Measurements from ENCODE around the gene HAUS3. TPM values are rescaled to one million over a fixed set of nuclear protein-coding genes. Genes with fewer than 3 reads are reported as not detected.

HAUS3 gene
- total and polyA plus RNA-seq, 2 of the 13 experiments (the other 11 are each of a cell fraction or from before 2014, with no cell fraction given), result 3.9 to 12.6 TPM

DNA sequence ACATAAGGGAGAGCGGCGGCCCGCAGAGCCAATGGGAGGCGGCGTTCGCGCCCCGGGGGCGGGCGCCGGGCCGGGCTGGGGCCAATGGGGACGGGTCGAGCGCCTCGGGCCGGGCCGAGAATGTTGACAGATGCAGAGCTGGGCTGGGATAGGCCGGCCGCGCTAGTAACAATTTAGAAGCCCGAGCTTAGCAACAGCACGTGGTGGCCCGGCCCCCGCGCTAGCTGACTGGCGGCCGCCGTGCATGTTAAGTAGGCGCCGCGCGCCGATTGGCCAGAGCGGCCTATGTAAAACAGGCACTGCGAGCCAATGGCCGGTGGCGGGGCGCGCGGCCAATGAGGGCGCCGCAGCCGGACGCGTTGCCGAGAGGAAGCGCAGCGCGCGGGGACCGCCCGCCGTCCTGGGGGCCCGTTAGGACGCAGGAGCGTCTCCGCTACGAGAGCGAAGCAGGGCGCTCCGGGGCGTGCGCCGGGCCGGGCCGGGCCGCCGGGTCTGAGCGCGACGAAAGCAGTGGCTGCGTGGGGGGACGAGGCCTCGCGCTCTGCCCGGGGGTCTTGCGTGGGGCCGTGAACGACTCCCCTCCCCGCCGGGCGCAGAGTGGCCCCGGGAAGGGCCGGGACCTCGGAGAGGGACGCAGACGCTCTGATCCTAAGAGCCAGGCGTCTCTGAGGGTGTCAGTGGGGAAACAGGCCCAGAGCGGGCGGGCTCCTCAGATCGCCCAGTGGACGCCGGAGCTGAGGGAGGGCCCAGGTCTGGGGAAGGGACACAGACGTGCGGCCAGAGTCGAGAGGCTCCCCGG is 20.4 kb upstream of the HAUS3 start (continued):
- TF ChIP-seq, protein P1, sequence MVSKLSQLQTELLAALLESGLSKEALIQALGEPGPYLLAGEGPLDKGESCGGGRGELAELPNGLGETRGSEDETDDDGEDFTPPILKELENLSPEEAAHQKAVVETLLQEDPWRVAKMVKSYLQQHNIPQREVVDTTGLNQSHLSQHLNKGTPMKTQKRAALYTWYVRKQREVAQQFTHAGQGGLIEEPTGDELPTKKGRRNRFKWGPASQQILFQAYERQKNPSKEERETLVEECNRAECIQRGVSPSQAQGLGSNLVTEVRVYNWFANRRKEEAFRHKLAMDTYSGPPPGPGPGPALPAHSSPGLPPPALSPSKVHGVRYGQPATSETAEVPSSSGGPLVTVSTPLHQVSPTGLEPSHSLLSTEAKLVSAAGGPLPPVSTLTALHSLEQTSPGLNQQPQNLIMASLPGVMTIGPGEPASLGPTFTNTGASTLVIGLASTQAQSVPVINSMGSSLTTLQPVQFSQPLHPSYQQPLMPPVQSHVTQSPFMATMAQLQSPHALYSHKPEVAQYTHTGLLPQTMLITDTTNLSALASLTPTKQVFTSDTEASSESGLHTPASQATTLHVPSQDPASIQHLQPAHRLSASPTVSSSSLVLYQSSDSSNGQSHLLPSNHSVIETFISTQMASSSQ (IDR thresholded peaks at IDR 0.05; ENCODE audit: low read depth), result no peak
- TF ChIP-seq, protein P1 (CRISPR knock-in tag; IDR thresholded peaks at IDR 0.05; ENCODE audit: borderline replicate concordance), result peak; percentile 61
- TF ChIP-seq ARNTL (CRISPR knock-in tag; IDR thresholded peaks at IDR 0.05) (0 out of 2 replicates have a peak, but pooled peaks have one; percentile 18), ZNF121 (CRISPR knock-in tag; IDR thresholded peaks at IDR 0.05) (no peak), ZNF577 (CRISPR knock-in tag; IDR thresholded peaks at IDR 0.05; ENCODE audit: borderline replicate concordance, low read depth) (no peak), ZNF329 (CRISPR knock-in tag; IDR thresholded peaks at IDR 0.05; ENCODE audit: low read depth) (no peak), ZEB1 (IDR thresholded peaks at IDR 0.05; ENCODE audit: insufficient replicate concordance, low read depth) (no peak), ZNF547 (CRISPR knock-in tag; IDR thresholded peaks at IDR 0.05) (peak; percentile 73), TGIF2 (CRISPR knock-in tag; IDR thresholded peaks at IDR 0.05) (peak; percentile 20; the same call in 1 of the 2 replicates), GFI1 (CRISPR knock-in tag; IDR thresholded peaks at IDR 0.05; ENCODE audit: borderline replicate concordance) (no peak; the same call in 1 of the 2 replicates), TP53 (CRISPR knock-in tag; conservative IDR thresholded peaks at IDR 0.05) (no peak), ZNF101 (CRISPR knock-in tag; IDR thresholded peaks at IDR 0.05; ENCODE audit: borderline replicate concordance, low read depth) (0 out of 2 replicates have a peak, but pooled peaks have one; percentile 41), ATF1 (CRISPR knock-in tag; IDR thresholded peaks at IDR 0.05) (no peak), ZNF737 (CRISPR knock-in tag; IDR thresholded peaks at IDR 0.05; ENCODE audit: borderline replicate concordance) (no peak), ZNF431 (CRISPR knock-in tag; IDR thresholded peaks at IDR 0.05; ENCODE audit: borderline replicate concordance, low read depth) (no peak; the same call in 1 of the 2 replicates)
- TF ChIP-seq, protein P2, sequence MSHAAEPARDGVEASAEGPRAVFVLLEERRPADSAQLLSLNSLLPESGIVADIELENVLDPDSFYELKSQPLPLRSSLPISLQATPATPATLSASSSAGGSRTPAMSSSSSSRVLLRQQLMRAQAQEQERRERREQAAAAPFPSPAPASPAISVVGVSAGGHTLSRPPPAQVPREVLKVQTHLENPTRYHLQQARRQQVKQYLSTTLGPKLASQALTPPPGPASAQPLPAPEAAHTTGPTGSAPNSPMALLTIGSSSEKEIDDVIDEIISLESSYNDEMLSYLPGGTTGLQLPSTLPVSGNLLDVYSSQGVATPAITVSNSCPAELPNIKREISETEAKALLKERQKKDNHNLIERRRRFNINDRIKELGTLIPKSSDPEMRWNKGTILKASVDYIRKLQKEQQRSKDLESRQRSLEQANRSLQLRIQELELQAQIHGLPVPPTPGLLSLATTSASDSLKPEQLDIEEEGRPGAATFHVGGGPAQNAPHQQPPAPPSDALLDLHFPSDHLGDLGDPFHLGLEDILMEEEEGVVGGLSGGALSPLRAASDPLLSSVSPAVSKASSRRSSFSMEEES (CRISPR knock-in tag; IDR thresholded peaks at IDR 0.05), result 0 out of 2 replicates have a peak, but pooled peaks have one; percentile 15
- TF ChIP-seq, protein P3, sequence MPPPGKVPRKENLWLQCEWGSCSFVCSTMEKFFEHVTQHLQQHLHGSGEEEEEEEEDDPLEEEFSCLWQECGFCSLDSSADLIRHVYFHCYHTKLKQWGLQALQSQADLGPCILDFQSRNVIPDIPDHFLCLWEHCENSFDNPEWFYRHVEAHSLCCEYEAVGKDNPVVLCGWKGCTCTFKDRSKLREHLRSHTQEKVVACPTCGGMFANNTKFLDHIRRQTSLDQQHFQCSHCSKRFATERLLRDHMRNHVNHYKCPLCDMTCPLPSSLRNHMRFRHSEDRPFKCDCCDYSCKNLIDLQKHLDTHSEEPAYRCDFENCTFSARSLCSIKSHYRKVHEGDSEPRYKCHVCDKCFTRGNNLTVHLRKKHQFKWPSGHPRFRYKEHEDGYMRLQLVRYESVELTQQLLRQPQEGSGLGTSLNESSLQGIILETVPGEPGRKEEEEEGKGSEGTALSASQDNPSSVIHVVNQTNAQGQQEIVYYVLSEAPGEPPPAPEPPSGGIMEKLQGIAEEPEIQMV (CRISPR knock-in tag; IDR thresholded peaks at IDR 0.05; ENCODE audit: low read depth), result no peak
- TF ChIP-seq, protein P4, sequence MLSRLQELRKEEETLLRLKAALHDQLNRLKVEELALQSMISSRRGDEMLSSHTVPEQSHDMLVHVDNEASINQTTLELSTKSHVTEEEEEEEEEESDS (CRISPR knock-in tag; IDR thresholded peaks at IDR 0.05; ENCODE audit: borderline replicate concordance), result peak; percentile 54; the same call in 1 of the 2 replicates
- TF ChIP-seq, protein P5, sequence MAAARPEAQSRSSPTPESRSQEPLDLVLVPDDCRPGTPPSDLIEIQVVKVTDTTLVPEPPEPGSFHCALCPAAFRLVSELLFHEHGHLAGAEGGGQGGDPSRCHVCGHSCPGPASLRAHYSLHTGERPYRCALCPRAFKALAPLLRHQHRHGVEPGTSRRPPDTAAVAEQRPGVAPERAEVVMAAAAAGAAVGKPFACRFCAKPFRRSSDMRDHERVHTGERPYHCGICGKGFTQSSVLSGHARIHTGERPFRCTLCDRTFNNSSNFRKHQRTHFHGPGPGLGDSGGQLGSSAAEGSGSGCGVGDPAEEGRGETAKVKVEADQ (CRISPR knock-in tag; IDR thresholded peaks at IDR 0.05; ENCODE audit: borderline replicate concordance), result 0 out of 2 replicates have a peak, but pooled peaks have one; percentile 46

All from HepG2 (cell line).